Measurements from ENCODE around the gene TCF4.

TCF4 gene

GRCh38 chr18:55501982-55502710 lies 85.8 kb downstream of the TCF4 start:
- H3K4me2 ChIP-seq (ENCODE audit: low read depth, low read length) = no peak overlapping the region
- no peaks in the 10 kb centered on the region for H3K36me3 ChIP-seq (replicated peaks; ENCODE audit: insufficient read depth, low read length)
- no peaks in the 10 kb centered on the region for H4K20me1 ChIP-seq (ENCODE audit: insufficient read depth, low read length)
- H3K9me2 ChIP-seq (replicated peaks; ENCODE audit: insufficient read depth, low read length) = no peaks in the 10 kb centered on the region
- no peaks in the 10 kb centered on the region for H3K4me1 ChIP-seq (ENCODE audit: low read length)
- TF ChIP-seq CTCF (IDR thresholded peaks at IDR 0.05; ENCODE audit: low read length) (no peak), EZH2phosphoT487 (IDR thresholded peaks at IDR 0.05; ENCODE audit: low read length) (no peak)
- no peak for DNase-seq
- no peaks in the 10 kb centered on the region for H3K9me3 ChIP-seq (replicated peaks; ENCODE audit: insufficient read depth, low read length)
- no peaks in the 10 kb centered on the region for H3F3A ChIP-seq (ENCODE audit: insufficient read depth, low read length)
- no peaks in the 10 kb centered on the region for H3K79me2 ChIP-seq (ENCODE audit: low read length)
- H3K27me3 ChIP-seq (replicated peaks; ENCODE audit: insufficient read depth, low read length) = no peaks in the 10 kb centered on the region
- no peak overlapping the region for H3K27ac ChIP-seq (ENCODE audit: low read length)
- H3K9ac ChIP-seq (ENCODE audit: low read length) = no peak overlapping the region
- H3K4me3 ChIP-seq (ENCODE audit: low read length) = no peak overlapping the region
- no peak overlapping the region for H2AFZ ChIP-seq (ENCODE audit: low read length)

- no peak for DNase-seq
- Histone ChIP-seq H3K27ac (ENCODE audit: low read length) (no peak overlapping the region), H3K4me3 (ENCODE audit: low read length) (no peak overlapping the region), H3K9ac (ENCODE audit: low read length) (no peak overlapping the region), H3K36me3 (replicated peaks; ENCODE audit: insufficient read depth, low read length) (no peaks in the 10 kb centered on the region), H2AFZ (ENCODE audit: low read length) (no peak overlapping the region), H3K27me3 (replicated peaks; ENCODE audit: insufficient read depth, low read length) (no peaks in the 10 kb centered on the region), H3K9me3 (replicated peaks; ENCODE audit: insufficient read depth, low read length) (no peaks in the 10 kb centered on the region), H3K79me2 (ENCODE audit: low read length) (no peaks in the 10 kb centered on the region), H3K4me2 (ENCODE audit: low read depth, low read length) (no peak overlapping the region), H3K4me1 (ENCODE audit: low read length) (no peaks in the 10 kb centered on the region), H3K9me2 (replicated peaks; ENCODE audit: insufficient read depth, low read length) (no peaks in the 10 kb centered on the region), H4K20me1 (ENCODE audit: insufficient read depth, low read length) (no peaks in the 10 kb centered on the region), H3F3A (ENCODE audit: insufficient read depth, low read length) (no peaks in the 10 kb centered on the region)
- no peak for TF ChIP-seq EZH2 (optimal IDR thresholded peaks at IDR 0.05; ENCODE audit: low read depth, low read length)
- TF ChIP-seq CTCF (IDR thresholded peaks at IDR 0.05; ENCODE audit: low read length) = no peak
- no peak for TF ChIP-seq EZH2phosphoT487 (IDR thresholded peaks at IDR 0.05; ENCODE audit: low read length)
These were observed 86.4 kb downstream of the TCF4 start for GRCh38 chr18:55501579-55501978.

GRCh38 chr18:55500316-55501086 lies 87.5 kb downstream of the TCF4 start:
- Histone ChIP-seq H3K9me2 (replicated peaks; ENCODE audit: insufficient read depth, low read length) (no peaks in the 10 kb centered on the region), H3K4me1 (ENCODE audit: low read length) (no peaks in the 10 kb centered on the region), H3K36me3 (replicated peaks; ENCODE audit: insufficient read depth, low read length) (no peaks in the 10 kb centered on the region), H3K4me2 (ENCODE audit: low read depth, low read length) (no peak overlapping the region), H3K27me3 (replicated peaks; ENCODE audit: insufficient read depth, low read length) (no peaks in the 10 kb centered on the region), H3K27ac (ENCODE audit: low read length) (no peak overlapping the region), H3K79me2 (ENCODE audit: low read length) (no peaks in the 10 kb centered on the region), H3K4me3 (ENCODE audit: low read length) (no peak overlapping the region), H3F3A (ENCODE audit: insufficient read depth, low read length) (no peaks in the 10 kb centered on the region), H2AFZ (ENCODE audit: low read length) (no peak overlapping the region), H3K9ac (ENCODE audit: low read length) (no peak overlapping the region), H4K20me1 (ENCODE audit: insufficient read depth, low read length) (no peaks in the 10 kb centered on the region), H3K9me3 (replicated peaks; ENCODE audit: insufficient read depth, low read length) (no peaks in the 10 kb centered on the region)
- TF ChIP-seq CTCF (IDR thresholded peaks at IDR 0.05; ENCODE audit: low read length) = no peak
- DNase-seq = no peak
